GM19025 (cell line): Measurements from ENCODE around the gene VPS51.

Experiments used
- ATAC-seq: cut with Tn5 transposase; IDR thresholded peaks from one replicate; pipeline ENCODE4 v1.9.1; 2021; ENCODE audit warnings: mild to moderate bottlenecking, low read depth, moderate library complexity; ENCODE audit not compliant: unreplicated experiment

Gene VPS51

GRCh38 chr11:65160643-65161042 lies 64.6 kb downstream of the VPS51 start:
- ATAC-seq, result no peak
